ENCODE measurements around the gene MTRFR.

DNA sequence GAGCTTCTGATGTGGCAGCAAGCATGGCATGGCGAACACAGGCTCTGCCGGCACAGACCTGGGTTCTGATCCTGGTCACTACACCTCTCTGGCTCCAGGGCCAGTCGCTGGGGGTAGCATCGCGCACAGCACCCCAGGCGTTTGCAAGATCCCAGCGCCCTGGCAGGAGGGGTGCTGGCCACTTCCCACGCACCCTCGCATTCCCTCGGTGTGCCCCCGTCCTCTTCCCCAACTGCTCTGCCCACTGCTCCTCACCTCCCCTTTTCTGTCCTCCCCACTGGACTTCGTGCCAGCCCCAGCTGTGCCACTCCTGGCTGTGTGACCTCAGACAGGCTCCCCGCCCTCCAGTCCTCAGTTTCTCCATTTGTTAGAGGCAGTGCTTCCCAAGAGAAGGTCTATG is 35.6 kb downstream of the MTRFR start:
- TF ChIP-seq, protein P1, sequence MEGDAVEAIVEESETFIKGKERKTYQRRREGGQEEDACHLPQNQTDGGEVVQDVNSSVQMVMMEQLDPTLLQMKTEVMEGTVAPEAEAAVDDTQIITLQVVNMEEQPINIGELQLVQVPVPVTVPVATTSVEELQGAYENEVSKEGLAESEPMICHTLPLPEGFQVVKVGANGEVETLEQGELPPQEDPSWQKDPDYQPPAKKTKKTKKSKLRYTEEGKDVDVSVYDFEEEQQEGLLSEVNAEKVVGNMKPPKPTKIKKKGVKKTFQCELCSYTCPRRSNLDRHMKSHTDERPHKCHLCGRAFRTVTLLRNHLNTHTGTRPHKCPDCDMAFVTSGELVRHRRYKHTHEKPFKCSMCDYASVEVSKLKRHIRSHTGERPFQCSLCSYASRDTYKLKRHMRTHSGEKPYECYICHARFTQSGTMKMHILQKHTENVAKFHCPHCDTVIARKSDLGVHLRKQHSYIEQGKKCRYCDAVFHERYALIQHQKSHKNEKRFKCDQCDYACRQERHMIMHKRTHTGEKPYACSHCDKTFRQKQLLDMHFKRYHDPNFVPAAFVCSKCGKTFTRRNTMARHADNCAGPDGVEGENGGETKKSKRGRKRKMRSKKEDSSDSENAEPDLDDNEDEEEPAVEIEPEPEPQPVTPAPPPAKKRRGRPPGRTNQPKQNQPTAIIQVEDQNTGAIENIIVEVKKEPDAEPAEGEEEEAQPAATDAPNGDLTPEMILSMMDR (IDR thresholded peaks at IDR 0.05) = no peak
- TF ChIP-seq POLR2A (IDR thresholded peaks at IDR 0.05) = no peak

All from thyroid gland (tissue), 4 donors.